Measurements from ENCODE around the gene ZFYVE26. TPM values are rescaled to one million over a fixed set of nuclear protein-coding genes. Genes with fewer than 3 reads are reported as not detected.
"Not testable (repeated sequence)": the region's sequence is repeated elsewhere in the genome, so short reads cannot be mapped to it uniquely, and the experiment has no call there.

ZFYVE26 gene
- total RNA-seq, 2 experiments from 2014 or later, result 20.5 to 23.2 TPM

DNA sequence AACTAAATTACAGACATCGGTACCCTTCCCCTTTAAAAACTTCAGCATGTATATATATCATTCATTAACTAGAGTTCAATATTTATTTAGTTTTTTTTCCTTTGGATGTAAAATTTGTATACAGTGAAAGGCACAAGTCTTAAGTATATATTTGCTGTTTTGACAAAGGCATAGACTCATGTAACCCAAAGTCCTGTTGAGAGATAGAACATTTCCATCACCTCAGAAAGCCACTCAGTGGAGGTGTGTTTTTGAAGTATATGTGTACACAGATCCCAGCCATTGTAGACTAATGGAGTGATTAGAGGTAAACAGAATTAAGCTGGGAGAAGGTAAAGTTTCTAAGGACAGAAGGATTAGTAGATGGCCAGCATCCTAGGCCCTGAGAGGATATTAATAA, 99.3 kb downstream of the ZFYVE26 start:
- CTCF ChIA-PET, result no interaction called here
- POLR2A ChIA-PET, result no interaction called here
- no peak overlapping the region for H3K4me3 Mint-ChIP-seq

DNA sequence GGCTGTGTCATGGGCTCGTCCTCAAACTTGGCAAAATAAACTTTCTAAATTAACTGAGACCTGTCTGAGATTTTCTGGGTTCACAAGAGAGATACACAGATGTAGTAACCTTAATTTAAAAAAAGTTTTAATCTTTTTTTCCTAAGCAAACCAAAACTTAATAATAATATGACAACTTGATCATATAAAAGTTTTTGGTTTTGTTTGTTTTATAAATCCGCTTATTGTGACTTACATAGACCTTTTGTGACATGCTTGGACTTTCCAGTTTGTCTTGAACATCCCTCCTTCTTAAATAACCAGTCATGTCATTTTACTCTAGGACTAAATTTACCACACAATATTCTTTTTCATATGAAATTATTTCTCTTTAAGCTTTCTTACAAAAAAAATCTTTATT, 106.2 kb downstream of the ZFYVE26 start:
- Histone ChIP-seq H3K4me3 (ENCODE audit: low read length) (no peak overlapping the region), H3K4me1 (ENCODE audit: insufficient read depth, low read length) (no peaks in the 10 kb centered on the region), H3K27ac (ENCODE audit: low read depth in 1 of 2, low read length in 2 of 2) (no peak overlapping the region), H3K27me3 (ENCODE audit: control insufficient read depth in 1 of 2, insufficient read depth in 2 of 2, low read length in 2 of 2) (no peaks in the 10 kb centered on the region), H3K9me3 (ENCODE audit: control insufficient read depth in 1 of 2, insufficient read depth in 1 of 2, low read length in 2 of 2) (peaks cover 0 to 3% of the 10 kb centered on the region in 2 experiments), H3K36me3 (ENCODE audit: insufficient read depth, low read length) (no peaks in the 10 kb centered on the region)
- H3K27me3 Mint-ChIP-seq, result no peaks in the 10 kb centered on the region
- H3K27ac Mint-ChIP-seq, result no peak overlapping the region
- DNase-seq, result no peak
- POLR2A ChIA-PET, result interaction anchor here (0.7 kb wide), 1 partner anchor 65 kb away, joined by 3 read pairs; no protein-coding TSS in a partner anchor
- intact Hi-C loops (cut with DNase I, micrococcal nuclease), result no loop called here
- H3K9me3 Mint-ChIP-seq, result peaks cover 5% of the 10 kb centered on the region
- ATAC-seq (ENCODE audit: poor library complexity), result no peak
- CTCF ChIA-PET, result interaction anchor here (0.9 kb wide), 1 partner anchor 11 kb away, joined by 3 read pairs; no protein-coding TSS in a partner anchor
- TF ChIP-seq, protein P1, sequence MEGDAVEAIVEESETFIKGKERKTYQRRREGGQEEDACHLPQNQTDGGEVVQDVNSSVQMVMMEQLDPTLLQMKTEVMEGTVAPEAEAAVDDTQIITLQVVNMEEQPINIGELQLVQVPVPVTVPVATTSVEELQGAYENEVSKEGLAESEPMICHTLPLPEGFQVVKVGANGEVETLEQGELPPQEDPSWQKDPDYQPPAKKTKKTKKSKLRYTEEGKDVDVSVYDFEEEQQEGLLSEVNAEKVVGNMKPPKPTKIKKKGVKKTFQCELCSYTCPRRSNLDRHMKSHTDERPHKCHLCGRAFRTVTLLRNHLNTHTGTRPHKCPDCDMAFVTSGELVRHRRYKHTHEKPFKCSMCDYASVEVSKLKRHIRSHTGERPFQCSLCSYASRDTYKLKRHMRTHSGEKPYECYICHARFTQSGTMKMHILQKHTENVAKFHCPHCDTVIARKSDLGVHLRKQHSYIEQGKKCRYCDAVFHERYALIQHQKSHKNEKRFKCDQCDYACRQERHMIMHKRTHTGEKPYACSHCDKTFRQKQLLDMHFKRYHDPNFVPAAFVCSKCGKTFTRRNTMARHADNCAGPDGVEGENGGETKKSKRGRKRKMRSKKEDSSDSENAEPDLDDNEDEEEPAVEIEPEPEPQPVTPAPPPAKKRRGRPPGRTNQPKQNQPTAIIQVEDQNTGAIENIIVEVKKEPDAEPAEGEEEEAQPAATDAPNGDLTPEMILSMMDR (IDR thresholded peaks at IDR 0.05), result no peak
- no peaks in the 10 kb centered on the region for H3K4me1 Mint-ChIP-seq (ENCODE audit: low read depth)
- no peak overlapping the region for H3K4me3 Mint-ChIP-seq
- no peaks in the 10 kb centered on the region for H3K36me3 Mint-ChIP-seq (ENCODE audit: low read depth)

More for the DNA sequence above, 99.3 kb downstream of the ZFYVE26 start:
- H3K4me1 ChIP-seq (ENCODE audit: insufficient read depth, low read length), result no peaks in the 10 kb centered on the region
- TF ChIP-seq, protein P1 (IDR thresholded peaks at IDR 0.05), result no peak
- H3K36me3 ChIP-seq (ENCODE audit: insufficient read depth, low read length), result no peaks in the 10 kb centered on the region
- Mint-ChIP-seq H3K9me3 (no peaks in the 10 kb centered on the region), H3K27me3 (peaks cover 24% of the 10 kb centered on the region), H3K27ac (no peak overlapping the region), H3K36me3 (ENCODE audit: low read depth) (no peaks in the 10 kb centered on the region), H3K4me1 (ENCODE audit: low read depth) (no peaks in the 10 kb centered on the region)
- H3K27ac ChIP-seq (ENCODE audit: low read depth in 1 of 2, low read length in 2 of 2), result no peak overlapping the region
- no peaks in the 10 kb centered on the region for H3K9me3 ChIP-seq (ENCODE audit: control insufficient read depth in 1 of 2, insufficient read depth in 1 of 2, low read length in 2 of 2)
- peaks cover 3 to 12% of the 10 kb centered on the region in 2 experiments for H3K27me3 ChIP-seq (ENCODE audit: control insufficient read depth in 1 of 2, insufficient read depth in 2 of 2, low read length in 2 of 2)
- no peak for ATAC-seq (ENCODE audit: poor library complexity)
- H3K4me3 ChIP-seq (ENCODE audit: low read length), result no peak overlapping the region
- intact Hi-C loops (cut with DNase I, micrococcal nuclease), result no loop called here
- no peak for DNase-seq

DNA sequence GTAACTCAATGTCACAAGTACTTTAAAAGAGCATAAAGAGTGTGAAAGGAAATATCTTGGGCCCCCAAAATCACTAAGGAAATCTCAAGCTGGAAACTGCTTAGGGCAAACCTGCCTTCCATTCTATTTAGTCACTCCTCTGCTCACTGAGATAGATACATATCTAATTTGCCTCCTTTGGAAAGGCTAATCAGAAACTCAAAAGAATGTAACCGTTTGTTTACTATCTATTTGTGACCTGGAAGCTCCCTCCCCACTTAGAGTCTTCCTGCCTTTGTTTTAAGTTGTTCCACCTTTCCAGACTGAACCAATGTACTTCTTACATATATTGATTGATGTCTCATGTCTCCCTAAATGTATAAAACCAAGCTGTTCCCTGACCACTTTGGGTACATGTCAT, 106.6 kb downstream of the ZFYVE26 start:
- DNase-seq; H3K9me3 ChIP-seq (ENCODE audit: control insufficient read depth in 1 of 2, insufficient read depth in 1 of 2, low read length in 2 of 2); H3K4me3 Mint-ChIP-seq; H3K27me3 ChIP-seq (ENCODE audit: control insufficient read depth in 1 of 2, insufficient read depth in 2 of 2, low read length in 2 of 2); CTCF ChIA-PET; H3K36me3 Mint-ChIP-seq (ENCODE audit: low read depth); H3K27ac Mint-ChIP-seq; H3K4me1 ChIP-seq (ENCODE audit: insufficient read depth, low read length); H3K9me3 Mint-ChIP-seq; POLR2A ChIA-PET; ATAC-seq (ENCODE audit: poor library complexity); H3K4me3 ChIP-seq (ENCODE audit: low read length); H3K27ac ChIP-seq (ENCODE audit: low read depth in 1 of 2, low read length in 2 of 2); H3K27me3 Mint-ChIP-seq; H3K36me3 ChIP-seq (ENCODE audit: insufficient read depth, low read length); H3K4me1 Mint-ChIP-seq (ENCODE audit: low read depth): not testable (repeated sequence)
- intact Hi-C loops (cut with DNase I, micrococcal nuclease), result loop anchor here in 1 of 2 experiments (10.0 kb wide), 1 partner anchor 545 kb away; no protein-coding TSS in a partner anchor

- DNase-seq; H3K9me3 ChIP-seq (ENCODE audit: control insufficient read depth in 1 of 2, insufficient read depth in 1 of 2, low read length in 2 of 2); H3K4me3 ChIP-seq (ENCODE audit: low read length); H3K36me3 ChIP-seq (ENCODE audit: insufficient read depth, low read length); H3K27me3 Mint-ChIP-seq; H3K27ac Mint-ChIP-seq; H3K9me3 Mint-ChIP-seq; H3K27ac ChIP-seq (ENCODE audit: low read depth in 1 of 2, low read length in 2 of 2); H3K4me3 Mint-ChIP-seq; POLR2A ChIA-PET; H3K27me3 ChIP-seq (ENCODE audit: control insufficient read depth in 1 of 2, insufficient read depth in 2 of 2, low read length in 2 of 2); H3K36me3 Mint-ChIP-seq (ENCODE audit: low read depth); CTCF ChIA-PET; H3K4me1 Mint-ChIP-seq (ENCODE audit: low read depth); H3K4me1 ChIP-seq (ENCODE audit: insufficient read depth, low read length); ATAC-seq (ENCODE audit: poor library complexity): not testable (repeated sequence)
- intact Hi-C loops (cut with DNase I, micrococcal nuclease), result loop anchor here in 1 of 2 experiments (10.0 kb wide), 1 partner anchor 545 kb away; no protein-coding TSS in a partner anchor
Measured at GRCh38 chr14:67709346-67709745, 107.0 kb downstream of the ZFYVE26 start.
